Prostate gland (tissue), 2 donors: ENCODE results near the gene RBM20. TPM values are rescaled to one million over a fixed set of nuclear protein-coding genes. Genes with fewer than 3 reads are reported as not detected.

Source experiments
- DNase-seq: peaks from one replicate; pipeline ENCODE4 v3.0.0-alpha.2; 2019; ENCODE audit warnings: low spot score
- H3K27ac ChIP-seq, 2 donors: fragments of 200-600 bp; sonication (generic); 2 replicates each; pipeline ENCODE4 v1.5.1; 2017 to 2019
- H3K27me3 ChIP-seq: fragments of 200-600 bp; sonication (generic); replicated peaks from 2 replicates; pipeline ENCODE4 v1.5.1; 2019; ENCODE audit not compliant: insufficient read depth
- H3K36me3 ChIP-seq, 2 donors: fragments of 200-600 bp; sonication (generic); 1 replicate in 1 of 2; 2 replicates in 1 of 2; pipeline versions ENCODE4 v1.5.1 to v1.8.1; 2017 to 2019
- H3K4me1 ChIP-seq: fragments of 200-600 bp; sonication (generic); replicated peaks from 2 replicates; pipeline ENCODE4 v1.5.1; 2019
- H3K4me3 ChIP-seq, 2 donors: fragments of 200-600 bp; sonication (generic); 2 replicates each; pipeline ENCODE4 v1.5.1; 2017 to 2019
- H3K9me3 ChIP-seq: fragments of 200-600 bp; sonication (generic); 2 replicates; pipeline ENCODE4 v1.5.1; 2017
- POLR2A ChIP-seq: fragments of 450-650 bp; IDR thresholded peaks from one replicate; pipeline ENCODE4 v1.6.1; 2016; ENCODE audit warnings: antibody characterized with exemption, mild to moderate bottlenecking
- POLR2AphosphoS5 ChIP-seq: sonication (generic); formaldehyde crosslinking; IDR thresholded peaks from one replicate; pipeline ENCODE4 v1.6.1; 2017; ENCODE audit warnings: antibody characterized with exemption
- WGBS: methylation state at CpG from one replicate; pipeline ENCODE4 v1.1.5; 2018; 5-methylcytosine and 5-hydroxymethylcytosine counted together
- intact Hi-C: fragments of 100-400 bp; cut with DNase I; formaldehyde crosslinking; loops from one replicate; pipeline ENCODE4 v1.14.2; 2022
- total RNA-seq, 2 donors: library from RNA; depleted of rRNA; stranded (reverse); fragments of >200 nt; gene quantifications; one replicate each; pipeline ENCODE4 v1.1.0, GENCODE V29; 2016
- TF ChIP-seq, protein P1 (sequence below), 4 experiments: fragments of 200-600 bp in 2 of 4; fragments of 450-650 bp in 2 of 4; sonication (generic) in 2 of 4; IDR thresholded peaks; 1 replicate in 3 of 4; 2 replicates in 1 of 4; pipeline ENCODE4 v1.5.1; 2016 to 2019; ENCODE audit warnings: antibody characterized with exemption in 4 of 4, mild to moderate bottlenecking in 2 of 4, moderate library complexity in 2 of 4

The RBM20 gene
- total RNA-seq, 2 donors from 2014 or later = 0.41 to 2.8 TPM

DNA sequence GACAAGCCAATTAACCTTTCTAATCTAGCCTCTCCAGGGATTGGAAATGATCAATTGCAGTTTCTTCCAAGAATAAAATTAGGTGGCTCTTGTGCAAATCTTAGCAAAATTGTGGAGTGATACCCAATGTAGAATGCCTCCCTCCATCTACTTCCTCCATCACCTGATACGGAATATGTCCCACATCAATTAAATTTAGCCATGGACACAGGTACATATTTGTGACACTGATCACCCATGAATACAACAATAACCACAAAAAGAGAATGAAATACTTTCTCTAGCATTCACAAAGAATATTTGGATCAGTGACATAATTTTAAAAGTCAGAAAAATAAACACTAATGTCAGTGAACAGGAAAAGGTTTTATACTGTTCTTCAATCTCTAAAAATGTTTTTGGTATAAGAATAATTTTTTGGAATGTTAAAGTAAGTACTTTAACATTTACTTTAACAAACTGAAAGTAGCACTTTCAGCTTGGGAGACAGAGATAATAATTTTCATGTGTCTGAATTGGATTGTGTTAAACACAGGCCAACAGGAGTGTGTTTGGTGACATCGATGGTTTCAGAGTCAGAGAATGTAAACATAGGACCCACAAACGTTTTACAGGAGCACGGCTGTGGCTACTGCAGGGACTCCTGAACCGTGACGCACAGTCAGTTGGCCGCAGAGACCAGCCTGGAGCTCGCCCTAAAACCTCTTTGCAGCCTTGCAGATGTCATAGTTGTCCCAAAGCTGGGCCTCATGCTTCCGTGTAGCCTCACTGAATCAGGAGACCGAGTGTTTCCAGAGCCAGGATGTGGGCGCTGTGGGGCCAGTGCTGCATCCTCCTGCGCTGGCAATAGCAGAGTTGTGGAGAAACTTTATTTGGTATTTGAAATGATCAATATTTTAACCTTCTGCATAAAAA is 7.2 kb downstream of the RBM20 start:
- no peak overlapping the region for H3K4me3 ChIP-seq
- no peaks in the 10 kb centered on the region for H3K9me3 ChIP-seq
- H3K27me3 ChIP-seq = peaks cover 11% of the 10 kb centered on the region
- TF ChIP-seq, protein P1, sequence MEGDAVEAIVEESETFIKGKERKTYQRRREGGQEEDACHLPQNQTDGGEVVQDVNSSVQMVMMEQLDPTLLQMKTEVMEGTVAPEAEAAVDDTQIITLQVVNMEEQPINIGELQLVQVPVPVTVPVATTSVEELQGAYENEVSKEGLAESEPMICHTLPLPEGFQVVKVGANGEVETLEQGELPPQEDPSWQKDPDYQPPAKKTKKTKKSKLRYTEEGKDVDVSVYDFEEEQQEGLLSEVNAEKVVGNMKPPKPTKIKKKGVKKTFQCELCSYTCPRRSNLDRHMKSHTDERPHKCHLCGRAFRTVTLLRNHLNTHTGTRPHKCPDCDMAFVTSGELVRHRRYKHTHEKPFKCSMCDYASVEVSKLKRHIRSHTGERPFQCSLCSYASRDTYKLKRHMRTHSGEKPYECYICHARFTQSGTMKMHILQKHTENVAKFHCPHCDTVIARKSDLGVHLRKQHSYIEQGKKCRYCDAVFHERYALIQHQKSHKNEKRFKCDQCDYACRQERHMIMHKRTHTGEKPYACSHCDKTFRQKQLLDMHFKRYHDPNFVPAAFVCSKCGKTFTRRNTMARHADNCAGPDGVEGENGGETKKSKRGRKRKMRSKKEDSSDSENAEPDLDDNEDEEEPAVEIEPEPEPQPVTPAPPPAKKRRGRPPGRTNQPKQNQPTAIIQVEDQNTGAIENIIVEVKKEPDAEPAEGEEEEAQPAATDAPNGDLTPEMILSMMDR (IDR thresholded peaks at IDR 0.05) = no peak
- no peak for TF ChIP-seq POLR2AphosphoS5
- no peak for TF ChIP-seq POLR2A
- no peaks in the 10 kb centered on the region for H3K4me1 ChIP-seq
- no peak for DNase-seq
- H3K36me3 ChIP-seq = no peaks in the 10 kb centered on the region
- H3K27ac ChIP-seq = no peak overlapping the region
- intact Hi-C loops = no loop called here
- 55% methylated on average over 12 of the region's 12 CpGs for WGBS

DNA sequence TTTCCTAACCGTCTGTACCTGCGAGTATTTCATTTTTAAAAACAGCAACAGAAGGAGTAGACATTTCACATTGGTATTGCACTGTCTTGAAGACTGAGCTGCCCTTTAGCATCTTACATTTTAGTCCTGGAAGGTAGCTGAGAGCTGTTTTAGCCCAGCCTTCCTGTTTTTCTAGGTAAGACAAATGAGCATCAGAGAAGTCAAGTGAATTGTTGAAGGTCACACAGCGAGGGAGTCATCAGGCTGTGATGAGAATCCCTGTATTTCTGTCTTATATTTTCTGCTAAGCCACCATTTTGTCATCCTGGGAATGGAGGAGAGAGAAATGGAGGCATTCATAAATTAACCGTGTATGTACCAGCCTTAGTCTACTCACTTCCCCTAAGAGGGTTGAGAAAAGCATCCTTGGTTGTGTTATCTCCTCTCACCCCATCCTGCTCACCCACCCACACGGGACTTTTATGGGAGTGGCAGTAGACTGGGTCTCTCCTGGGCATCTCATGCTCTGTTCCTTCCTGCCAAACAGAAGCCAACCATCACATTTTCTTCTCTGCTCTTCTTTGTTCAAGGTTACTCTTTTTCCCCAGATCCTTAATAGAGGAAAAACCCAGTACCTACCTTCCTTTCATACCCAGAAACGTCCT is 8.5 kb downstream of the RBM20 start:
- no peaks in the 10 kb centered on the region for H3K36me3 ChIP-seq
- H3K27me3 ChIP-seq = no peaks in the 10 kb centered on the region
- WGBS = 77% methylated on average over 6 of the region's 6 CpGs
- no peak overlapping the region for H3K27ac ChIP-seq
- TF ChIP-seq, protein P1 (IDR thresholded peaks at IDR 0.05) = no peak
- TF ChIP-seq POLR2A (no peak), POLR2AphosphoS5 (no peak)
- no peak overlapping the region for H3K4me3 ChIP-seq
- no peaks in the 10 kb centered on the region for H3K9me3 ChIP-seq
- intact Hi-C loops = no loop called here
- DNase-seq = no peak
- H3K4me1 ChIP-seq = no peaks in the 10 kb centered on the region

DNA sequence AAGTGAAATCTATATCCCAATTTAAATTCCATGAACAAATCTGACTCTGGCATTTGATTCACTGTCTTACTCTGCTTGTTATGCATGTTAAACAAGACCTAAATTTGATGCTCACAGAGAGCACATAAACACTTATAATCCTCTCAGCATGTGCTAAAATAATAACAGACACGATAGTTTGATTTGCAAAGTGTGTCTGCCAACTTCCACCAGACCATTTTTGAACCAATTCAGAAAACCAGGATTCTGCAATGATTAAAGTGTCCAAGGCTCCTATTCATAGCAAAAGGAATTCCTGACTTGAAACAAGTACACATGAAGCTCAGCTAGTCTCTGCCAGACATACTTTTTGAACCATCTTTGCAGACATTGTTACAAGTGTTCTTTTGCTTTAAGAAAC is 11.2 kb downstream of the RBM20 start:
- Histone ChIP-seq H3K9me3 (no peaks in the 10 kb centered on the region), H3K27me3 (no peaks in the 10 kb centered on the region), H3K36me3 (no peaks in the 10 kb centered on the region), H3K4me3 (no peak overlapping the region), H3K27ac (no peak overlapping the region), H3K4me1 (no peaks in the 10 kb centered on the region)
- TF ChIP-seq, protein P1 (IDR thresholded peaks at IDR 0.05) = no peak
- TF ChIP-seq POLR2AphosphoS5 = no peak
- no peak for TF ChIP-seq POLR2A
- DNase-seq = no peak
- intact Hi-C loops = no loop called here
- whole genome bisulfite sequencing = 28% methylated on average over 1 of the region's 1 CpG

DNA sequence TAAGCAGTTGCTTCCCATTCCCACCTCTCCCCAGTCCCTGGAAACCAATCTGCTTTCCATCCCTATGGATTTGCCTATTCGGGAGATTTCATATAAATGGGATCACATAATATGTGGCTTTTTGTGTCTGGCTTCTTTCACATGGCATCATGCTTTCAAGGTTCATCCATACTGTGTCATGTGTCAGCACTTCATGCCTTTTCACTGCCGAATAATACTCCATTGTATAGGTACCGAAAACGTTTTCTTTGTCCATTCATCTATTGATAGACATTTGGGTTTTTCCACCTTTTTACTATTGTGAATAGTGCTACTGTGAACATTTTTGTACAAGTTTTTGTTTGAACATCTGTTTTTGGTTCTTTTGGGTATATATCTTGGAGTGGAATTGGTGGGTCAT is 12.5 kb downstream of the RBM20 start:
- WGBS = 93% methylated on average over 4 of the region's 4 CpGs

More for the DNA sequence above, 12.5 kb downstream of the RBM20 start:
- H3K4me3 ChIP-seq = no peak overlapping the region
- H3K9me3 ChIP-seq = no peaks in the 10 kb centered on the region
- no peak overlapping the region for H3K27ac ChIP-seq
- H3K36me3 ChIP-seq = no peaks in the 10 kb centered on the region
- H3K27me3 ChIP-seq = no peaks in the 10 kb centered on the region
- DNase-seq = no peak
- H3K4me1 ChIP-seq = no peaks in the 10 kb centered on the region
- no peak for TF ChIP-seq POLR2A
- TF ChIP-seq, protein P1 (IDR thresholded peaks at IDR 0.05) = no peak
- no peak for TF ChIP-seq POLR2AphosphoS5
- intact Hi-C loops = no loop called here
